Hematopoietic multipotent progenitor cell treated with erythropoietin and hydrocortisone succinate and interleukin-3 and kit ligand, for 17 days (in vitro differentiated cells): ENCODE results near the gene SRPX.

Experiments
- DNase-seq: peaks from one replicate; pipeline ENCODE4 v3.0.0-alpha.2; 2015; ENCODE audit warnings: low spot score

The SRPX gene

GRCh38 chrX:38129366-38129765, 91.3 kb downstream of the SRPX start:
- DNase-seq = no peak

DNA sequence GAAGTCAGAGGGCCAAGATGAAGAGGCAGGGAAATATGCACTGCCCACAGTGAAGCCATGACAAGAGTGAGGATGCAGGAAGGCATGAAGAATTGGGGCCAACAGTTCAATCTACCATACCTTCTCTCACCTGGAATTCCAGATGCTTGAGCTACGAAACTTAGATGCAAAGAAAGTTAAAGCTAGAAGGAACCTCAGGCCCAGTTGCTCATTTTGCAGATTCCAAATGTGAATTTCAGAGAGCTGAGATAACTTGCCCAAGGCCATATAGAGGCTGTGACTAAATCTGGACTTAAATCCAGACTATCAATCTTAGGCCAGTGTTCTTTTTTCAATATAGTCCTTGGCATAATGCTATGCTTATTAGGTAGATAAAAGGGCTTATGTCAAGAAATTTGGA, 92.7 kb downstream of the SRPX start:
- DNase-seq = no peak

GRCh38 chrX:38126179-38126578, 94.5 kb downstream of the SRPX start:
- no peak for DNase-seq

- no peak for DNase-seq
Measured at GRCh38 chrX:38124000-38124399, 96.7 kb downstream of the SRPX start.

GRCh38 chrX:38117485-38117884, 103.2 kb downstream of the SRPX start:
- no peak for DNase-seq

DNA sequence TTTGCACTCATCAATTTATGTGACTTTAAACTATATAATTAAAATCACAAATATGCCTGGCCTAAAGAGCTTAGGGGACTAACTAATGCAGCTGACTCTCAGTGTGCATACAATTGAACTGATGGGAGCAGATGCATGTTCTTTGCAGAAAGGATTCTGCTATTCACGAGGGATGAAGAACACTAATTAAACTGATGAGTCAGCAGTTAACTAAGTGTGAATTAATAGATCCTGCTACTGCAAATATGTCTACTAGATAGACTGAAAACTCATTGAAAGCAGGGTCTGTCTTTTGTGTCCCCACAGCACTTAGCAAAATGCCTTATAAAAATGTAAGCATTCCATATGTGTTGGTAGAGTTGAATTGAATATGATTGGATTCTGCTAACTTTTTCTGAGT, 104.0 kb downstream of the SRPX start:
- DNase-seq = no peak

DNA sequence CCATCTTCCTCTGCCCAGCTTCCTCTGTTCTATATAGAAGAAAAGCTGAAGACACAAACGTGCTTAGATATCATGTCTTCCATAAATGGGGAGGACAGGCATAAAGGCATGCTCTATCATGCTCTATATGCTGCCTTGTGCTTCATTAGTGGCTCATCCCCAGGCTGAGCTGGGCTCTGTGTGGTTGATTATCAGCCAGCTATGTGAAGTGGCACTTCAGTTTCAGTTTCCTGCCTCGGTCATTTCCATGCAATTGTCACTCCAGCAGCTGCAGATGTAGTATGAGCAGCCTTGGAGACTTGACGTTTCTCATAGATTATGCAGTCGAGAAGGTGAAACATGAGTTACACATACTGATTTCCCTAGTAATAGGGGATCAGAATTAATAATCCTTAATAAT, 108.1 kb downstream of the SRPX start:
- DNase-seq = no peak

DNA sequence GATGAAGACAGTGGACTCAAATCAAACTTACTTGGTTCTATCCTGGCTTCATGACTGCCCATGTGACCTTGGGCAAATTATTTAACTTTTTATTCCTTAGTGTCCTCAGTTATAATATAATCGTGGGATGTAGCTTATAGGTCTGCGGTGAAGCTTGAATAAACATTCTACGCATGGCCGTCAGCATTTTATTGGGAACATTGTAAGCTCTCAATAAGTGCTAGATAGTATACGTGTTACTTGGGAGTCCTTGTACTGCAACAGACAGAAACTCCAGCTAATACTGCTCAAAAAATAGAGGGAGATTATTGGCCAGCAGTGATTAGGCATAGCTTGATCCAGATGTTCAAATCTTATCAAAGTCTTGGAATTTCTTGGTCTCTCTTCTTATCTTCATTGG, 109.5 kb downstream of the SRPX start:
- DNase-seq = no peak

DNA sequence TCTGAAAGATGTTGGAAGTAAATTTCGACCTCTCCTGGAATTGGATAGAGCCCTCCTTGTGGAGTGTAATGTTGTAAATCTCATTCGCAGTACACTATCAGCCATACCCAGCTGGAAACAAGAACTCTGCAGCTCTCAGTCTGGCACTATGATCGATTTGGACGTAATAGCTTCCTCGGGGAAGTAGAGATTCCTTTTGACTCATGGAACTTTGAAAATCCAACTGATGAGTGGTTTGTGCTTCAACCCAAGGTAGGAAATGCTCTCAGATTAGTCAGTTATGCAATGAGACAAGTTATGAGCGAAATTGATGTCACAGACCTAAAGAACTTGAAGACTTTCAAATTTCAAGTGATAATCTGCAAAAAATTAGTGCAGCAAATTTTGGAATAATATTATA, 110.4 kb downstream of the SRPX start:
- DNase-seq = no peak

DNA sequence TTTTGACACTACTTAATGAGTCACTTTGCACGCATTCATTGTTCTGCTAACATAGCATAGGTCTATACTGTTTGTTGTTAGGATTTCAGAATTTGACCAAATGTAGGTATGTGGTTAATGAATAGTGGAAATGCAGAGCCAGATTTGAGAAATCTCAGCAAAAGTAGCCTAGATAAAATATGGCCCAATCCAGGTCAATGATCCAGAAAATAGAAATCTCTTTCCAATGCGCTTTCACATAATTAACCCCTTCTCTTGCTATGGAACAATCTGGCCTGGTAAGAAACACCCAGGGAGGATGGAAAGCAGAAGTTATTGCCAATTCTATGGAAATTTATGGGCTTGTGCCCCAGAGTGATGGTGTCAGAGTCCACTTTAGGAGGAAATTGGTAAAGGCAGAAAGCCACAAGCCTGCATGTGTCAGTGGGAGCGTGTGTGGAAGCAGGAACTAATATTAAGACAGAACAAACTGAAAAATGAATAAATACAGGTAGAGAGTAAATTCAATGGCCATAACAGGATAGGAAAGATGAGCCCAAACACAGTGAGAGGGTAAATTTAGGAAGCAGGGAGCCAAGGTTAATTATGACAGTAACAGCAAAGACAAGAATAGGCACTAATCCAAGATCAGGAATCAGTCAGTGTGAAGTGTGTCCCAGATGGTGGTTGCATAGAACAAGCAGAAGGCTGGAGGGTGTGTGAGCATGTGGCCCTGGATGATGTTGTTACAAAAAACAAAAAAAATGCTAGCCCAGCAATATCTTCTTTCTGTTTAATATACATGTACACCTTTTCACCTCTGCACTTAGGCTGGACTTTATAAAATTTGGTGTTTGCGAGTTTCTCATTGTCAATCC, 111.4 kb downstream of the SRPX start:
- no peak for DNase-seq

DNA sequence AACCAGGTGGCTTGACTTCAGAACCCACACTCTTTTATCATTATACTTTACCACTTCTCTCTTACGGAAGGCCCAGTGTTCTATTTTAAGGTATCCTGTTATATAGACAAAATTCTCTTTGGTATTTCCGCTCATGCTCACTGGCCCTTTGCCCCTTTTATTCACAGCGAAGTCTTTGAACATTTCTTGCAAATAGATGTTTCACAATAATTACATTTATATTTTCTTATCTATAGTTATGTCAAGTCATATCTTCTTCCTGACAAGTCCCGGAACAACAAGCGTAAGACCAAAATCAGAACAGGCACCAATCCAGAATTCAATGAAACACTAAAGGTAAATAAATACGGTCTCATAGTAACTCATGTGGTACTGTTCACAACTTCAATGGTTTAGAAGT, 112.3 kb downstream of the SRPX start:
- no peak for DNase-seq

- no peak for DNase-seq
Measured at GRCh38 chrX:38106991-38107655, 113.5 kb downstream of the SRPX start.

- DNase-seq = no peak
Measured at GRCh38 chrX:38105216-38105725, 115.4 kb downstream of the SRPX start.

DNA sequence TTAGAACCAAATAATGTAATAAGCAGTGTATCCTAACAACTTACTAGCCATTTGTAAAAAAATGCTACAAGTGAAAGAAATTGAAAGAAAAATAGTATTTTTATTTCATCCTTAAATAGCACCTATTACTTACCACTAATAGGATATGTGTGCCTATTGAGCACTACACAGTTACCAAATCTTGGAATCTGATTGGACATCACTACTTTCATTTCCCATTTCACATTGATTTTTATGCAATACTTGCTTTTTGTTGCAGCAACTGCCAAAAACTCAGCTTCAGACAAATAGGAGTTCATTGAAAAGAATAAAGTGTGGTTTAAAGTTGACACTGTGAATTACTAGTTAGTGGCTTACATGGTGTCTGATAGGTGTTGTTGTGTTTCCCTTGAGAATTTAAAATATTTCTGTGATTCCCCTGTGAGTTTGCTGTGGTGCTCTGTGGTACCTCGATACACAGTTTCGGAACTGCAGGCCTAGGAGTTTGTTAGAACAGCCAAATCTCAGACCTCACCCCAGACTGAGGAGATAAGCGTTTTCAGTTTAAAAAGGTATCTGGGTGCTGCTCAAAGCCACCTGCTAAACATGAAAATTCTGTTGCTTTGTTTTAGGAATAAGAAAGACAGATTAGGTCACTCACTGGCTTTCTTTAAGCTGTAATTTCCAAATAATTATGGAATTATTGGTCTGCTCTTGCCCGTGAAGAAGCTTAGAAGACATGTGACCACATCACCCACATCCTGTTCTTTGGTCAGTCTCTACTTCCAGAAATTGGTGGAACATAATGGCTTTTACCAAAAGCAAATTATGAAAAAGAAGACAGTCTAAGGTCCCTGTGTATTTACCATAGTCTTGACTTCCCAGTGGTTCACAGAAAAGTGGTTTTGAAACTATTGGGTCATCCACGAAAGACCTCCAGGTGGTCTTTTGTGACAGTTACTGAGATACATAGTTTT, 116.5 kb downstream of the SRPX start:
- DNase-seq = no peak

- DNase-seq = no peak
Measured at GRCh38 chrX:38102875-38103274, 117.8 kb downstream of the SRPX start.

DNA sequence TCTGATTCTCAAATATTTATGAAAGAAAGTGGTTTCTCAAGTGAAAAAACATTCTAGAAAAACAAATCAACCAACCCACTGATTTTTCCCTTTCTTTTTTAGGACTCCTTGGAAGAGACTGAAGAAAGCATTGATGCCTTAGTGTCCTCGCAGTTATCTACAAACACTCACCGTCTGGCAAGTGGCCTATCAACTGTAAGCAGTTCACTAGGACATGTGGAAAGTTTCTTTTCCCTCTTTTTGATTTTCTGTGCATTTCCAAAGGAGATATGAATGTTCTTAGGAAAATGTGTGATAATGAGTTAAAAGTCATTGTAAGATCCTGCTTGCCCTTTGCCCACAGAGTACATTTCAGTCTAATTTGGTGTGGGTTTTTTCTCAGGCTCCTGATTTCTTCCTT, 118.4 kb downstream of the SRPX start:
- no peak for DNase-seq

- DNase-seq = no peak
Measured at GRCh38 chrX:38099688-38100087, 121.0 kb downstream of the SRPX start.
